ENCODE data around the gene CRABP1.

CRABP1 gene

GRCh38 chr15:78368651-78369050, 28.5 kb downstream of the CRABP1 start (continued):
- TF ChIP-seq ZNF837 (tag by site-specific recombination; IDR thresholded peaks at IDR 0.05) (no peak), KLF1 (tag by site-specific recombination; IDR thresholded peaks at IDR 0.05) (no peak)

DNA sequence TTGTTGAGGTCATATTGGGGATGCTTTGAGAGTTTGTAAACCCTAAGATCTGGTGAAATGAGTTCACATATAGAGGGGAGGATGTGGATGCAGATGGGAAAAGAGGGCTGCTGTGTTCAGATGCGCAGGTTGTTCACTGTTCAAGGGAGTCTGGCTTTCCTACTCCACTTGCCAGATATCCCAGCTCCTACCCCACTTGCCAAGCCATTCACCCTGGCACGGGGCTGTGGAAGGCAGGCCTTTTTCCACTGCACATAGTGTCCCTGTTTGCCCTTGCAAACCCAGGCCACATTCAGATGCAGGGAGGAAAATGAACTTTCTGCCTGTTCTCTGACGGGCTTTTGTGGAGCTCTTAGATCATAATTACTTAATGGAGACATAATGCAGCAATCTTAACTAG, 29.0 kb downstream of the CRABP1 start:
- H3K9me3 ChIP-seq (ENCODE audit: control insufficient read depth, insufficient read depth, low read depth, low read length): no peaks in the 10 kb centered on the region
- no peaks in the 10 kb centered on the region for H3K4me1 ChIP-seq (ENCODE audit: control insufficient read depth, insufficient read depth, low read length)
- CTCF ChIA-PET: interaction anchor here (1.6 kb wide), 1 partner anchor 61 kb away, joined by 3 read pairs; no protein-coding TSS in a partner anchor
- TF ChIP-seq ZNF169 (tag by site-specific recombination; IDR thresholded peaks at IDR 0.05): no peak
- no peak for TF ChIP-seq ZNF521 (tag by site-specific recombination; IDR thresholded peaks at IDR 0.05)
- TF ChIP-seq PRDM10 (tag by site-specific recombination; IDR thresholded peaks at IDR 0.05): no peak
- no peak for TF ChIP-seq ZNF175 (tag by site-specific recombination; IDR thresholded peaks at IDR 0.05)
- TF ChIP-seq ZNF423 (tag by site-specific recombination; IDR thresholded peaks at IDR 0.05): no peak
- no peak for TF ChIP-seq HOXA7 (CRISPR knock-in tag; IDR thresholded peaks at IDR 0.05; ENCODE audit: borderline replicate concordance)
- TF ChIP-seq ZFP37 (tag by site-specific recombination; IDR thresholded peaks at IDR 0.05): no peak
- no peak for TF ChIP-seq KLF1 (tag by site-specific recombination; IDR thresholded peaks at IDR 0.05)
- no peak for TF ChIP-seq ZBTB44 (tag by site-specific recombination; IDR thresholded peaks at IDR 0.05)
- TF ChIP-seq ZNF792 (tag by site-specific recombination; IDR thresholded peaks at IDR 0.05): no peak
- TF ChIP-seq ZNF776 (tag by site-specific recombination; IDR thresholded peaks at IDR 0.05; ENCODE audit: borderline replicate concordance): no peak
- no peaks in the 10 kb centered on the region for H3K36me3 ChIP-seq (ENCODE audit: control insufficient read depth in 2 of 2, insufficient read depth in 1 of 2, low read length in 2 of 2)
- no peak overlapping the region for H3K27ac ChIP-seq (ENCODE audit: extremely low read depth, low read depth, low read length)
- POLR2A ChIA-PET: interaction anchor here (0.6 to 1.3 kb wide), 2 partner anchors 31 to 70 kb away, joined by 3 to 4 read pairs; partner anchors contain the start of gene SKIC8
- H3K4me3 ChIP-seq (ENCODE audit: low read depth, low read length): no peak overlapping the region

DNA sequence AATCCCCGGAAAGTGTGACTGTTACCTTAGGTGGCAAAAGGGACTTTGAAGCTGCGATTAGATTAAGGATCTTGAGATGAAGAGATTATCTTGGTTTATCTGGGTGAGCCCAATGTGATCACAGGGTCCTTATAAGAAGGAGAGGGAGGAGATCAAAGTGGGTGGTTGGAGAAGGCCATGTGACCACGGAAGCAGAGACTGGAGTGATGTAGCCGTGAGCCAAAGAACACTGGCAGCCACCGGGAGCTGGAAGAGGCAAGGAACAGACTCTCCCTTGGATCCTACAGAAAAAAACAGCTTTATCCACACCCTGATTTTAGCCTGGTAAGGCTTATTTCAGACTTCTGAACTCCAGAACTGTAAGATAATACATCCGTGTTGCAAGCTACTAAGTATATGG, 29.9 kb downstream of the CRABP1 start:
- POLR2A ChIA-PET: interaction anchor here (1.3 kb wide), 1 partner anchor 71 kb away, joined by 4 read pairs; the partner anchor contains the start of gene SKIC8
- H3K4me3 ChIP-seq (ENCODE audit: low read depth, low read length): no peak overlapping the region
- CTCF ChIA-PET: interaction anchor here (0.6 to 1.6 kb wide), 3 partner anchors 53 to 67 kb away, joined by 3 to 5 read pairs (median 3); no protein-coding TSS in a partner anchor
- TF ChIP-seq ZNF654 (tag by site-specific recombination; IDR thresholded peaks at IDR 0.05; ENCODE audit: low read depth) (no peak), ZBTB20 (tag by site-specific recombination; IDR thresholded peaks at IDR 0.05) (no peak), ZNF184 (tag by site-specific recombination; IDR thresholded peaks at IDR 0.05) (no peak), SALL2 (tag by site-specific recombination; IDR thresholded peaks at IDR 0.05; ENCODE audit: borderline replicate concordance) (no peak), ZNF112 (tag by site-specific recombination; IDR thresholded peaks at IDR 0.05) (no peak), IKZF3 (tag by site-specific recombination; IDR thresholded peaks at IDR 0.05) (no peak), RBAK (tag by site-specific recombination; IDR thresholded peaks at IDR 0.05) (no peak), ZNF114 (tag by site-specific recombination; IDR thresholded peaks at IDR 0.05) (no peak), ZBTB48 (tag by site-specific recombination; IDR thresholded peaks at IDR 0.05) (no peak), ZNF449 (tag by site-specific recombination; IDR thresholded peaks at IDR 0.05) (no peak), ZEB2 (tag by site-specific recombination; IDR thresholded peaks at IDR 0.05) (no peak), ZFP37 (tag by site-specific recombination; IDR thresholded peaks at IDR 0.05) (no peak), ZNF660 (tag by site-specific recombination; IDR thresholded peaks at IDR 0.05) (no peak), HOXC10 (CRISPR knock-in tag; IDR thresholded peaks at IDR 0.05) (no peak), ZNF548 (tag by site-specific recombination; IDR thresholded peaks at IDR 0.05) (no peak), ZNF501 (tag by site-specific recombination; IDR thresholded peaks at IDR 0.05) (no peak)
- TF ChIP-seq, protein P1, sequence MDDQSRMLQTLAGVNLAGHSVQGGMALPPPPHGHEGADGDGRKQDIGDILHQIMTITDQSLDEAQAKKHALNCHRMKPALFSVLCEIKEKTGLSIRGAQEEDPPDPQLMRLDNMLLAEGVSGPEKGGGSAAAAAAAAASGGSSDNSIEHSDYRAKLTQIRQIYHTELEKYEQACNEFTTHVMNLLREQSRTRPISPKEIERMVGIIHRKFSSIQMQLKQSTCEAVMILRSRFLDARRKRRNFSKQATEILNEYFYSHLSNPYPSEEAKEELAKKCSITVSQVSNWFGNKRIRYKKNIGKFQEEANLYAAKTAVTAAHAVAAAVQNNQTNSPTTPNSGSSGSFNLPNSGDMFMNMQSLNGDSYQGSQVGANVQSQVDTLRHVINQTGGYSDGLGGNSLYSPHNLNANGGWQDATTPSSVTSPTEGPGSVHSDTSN (CRISPR knock-in tag; IDR thresholded peaks at IDR 0.05): no peak

More for the DNA sequence above, 29.9 kb downstream of the CRABP1 start:
- H3K27ac ChIP-seq (ENCODE audit: extremely low read depth, low read depth, low read length): no peak overlapping the region
- H3K4me1 ChIP-seq (ENCODE audit: control insufficient read depth, insufficient read depth, low read length): no peaks in the 10 kb centered on the region
- H3K36me3 ChIP-seq (ENCODE audit: control insufficient read depth in 2 of 2, insufficient read depth in 1 of 2, low read length in 2 of 2): no peaks in the 10 kb centered on the region
- H3K9me3 ChIP-seq (ENCODE audit: control insufficient read depth, insufficient read depth, low read depth, low read length): no peaks in the 10 kb centered on the region

All from HEK293 (cell line).